H1 (cell line): ENCODE data around the gene HECTD3. TPM values are rescaled to one million over a fixed set of nuclear protein-coding genes. Genes with fewer than 3 reads are reported as not detected.

ENCODE experiments used
- CTCF ChIA-PET: fragments of 300-600 bp; sonication (Branson Sonifier 250); formaldehyde crosslinking; loops from one replicate; lab custom pipeline; 2021; ENCODE audit not compliant: partially characterized antibody; lab: Charles Lee
- POLR2A ChIA-PET: fragments of 300-600 bp; sonication (Branson Sonifier 250); formaldehyde crosslinking; loops from one replicate; lab custom pipeline; 2021; ENCODE audit warnings: inconsistent platforms; ENCODE audit not compliant: partially characterized antibody; lab: Charles Lee
- DNase-seq, 2 experiments: peaks; one replicate each; pipeline versions ENCODE4 v3.0.0 to v3.0.0-alpha.2; 2010 to 2022; ENCODE audit warnings: low spot score in 2 of 2, low read depth in 1 of 2, mixed read lengths in 1 of 2
- FAIRE-seq: peaks from 2 replicates; lab custom pipeline; 2011; peaks lifted over from hg19 to GRCh38; lab: Jason Lieb, UNC
- H2AFZ ChIP-seq: 2 replicates; pipeline ENCODE4 v1.8.1; 2012; ENCODE audit warnings: low read length, inconsistent platforms
- H2AK5ac ChIP-seq: 2 replicates; pipeline ENCODE4 v1.6.1; 2013; ENCODE audit warnings: low read depth, low read length
- H2BK120ac ChIP-seq: replicated peaks from 2 replicates; pipeline ENCODE3; 2013; ENCODE audit warnings: low read depth, low read length, inconsistent platforms
- H2BK12ac ChIP-seq: 2 replicates; pipeline ENCODE4 v1.6.1; 2013; ENCODE audit warnings: low read depth, low read length
- H2BK15ac ChIP-seq: 2 replicates; pipeline ENCODE4 v1.6.1; 2013; ENCODE audit warnings: low read length
- H2BK20ac ChIP-seq: 2 replicates; pipeline ENCODE4 v1.6.1; 2013; ENCODE audit warnings: low read length
- H2BK5ac ChIP-seq: 2 replicates; pipeline ENCODE4 v1.6.1; 2013; ENCODE audit warnings: low read depth, low read length
- H3K14ac ChIP-seq: 2 replicates; pipeline ENCODE4 v1.6.1; 2013; ENCODE audit warnings: inconsistent platforms; ENCODE audit not compliant: insufficient read length
- H3K18ac ChIP-seq: 2 replicates; pipeline ENCODE4 v1.6.1; 2013; ENCODE audit warnings: low read length; ENCODE audit errors: extremely low read depth
- H3K23ac ChIP-seq: 2 replicates; pipeline ENCODE4 v1.6.1; 2013; ENCODE audit warnings: inconsistent platforms; ENCODE audit not compliant: insufficient read length
- H3K23me2 ChIP-seq: 2 replicates; pipeline ENCODE4 v1.6.1; 2013; ENCODE audit warnings: low read depth, low read length
- H3K27ac ChIP-seq: 2 replicates; pipeline ENCODE4 v1.6.1; 2011; ENCODE audit warnings: low read depth, low read length, inconsistent platforms
- H3K27me3 ChIP-seq, 4 experiments: replicated peaks in 1 of 4; 1 replicate in 1 of 4; 2 replicates in 3 of 4; pipeline versions ENCODE4 v1.6.1 to v1.8.1; 2011 to 2013; ENCODE audit warnings: low read length in 3 of 4, mild to moderate bottlenecking in 3 of 4, inconsistent platforms in 2 of 4, mixed read lengths in 2 of 4, moderate library complexity in 1 of 4; ENCODE audit not compliant: control insufficient read depth in 3 of 4, insufficient read depth in 3 of 4; ENCODE audit errors: extremely low read depth in 1 of 4
- H3K36me3 ChIP-seq, 4 experiments: 2 replicates each; pipeline versions ENCODE4 v1.6.1 to v1.8.1; 2011 to 2013; ENCODE audit warnings: mild to moderate bottlenecking in 4 of 4, low read length in 3 of 4, moderate library complexity in 2 of 4, control low read depth in 1 of 4, inconsistent platforms in 1 of 4; ENCODE audit not compliant: insufficient read depth in 4 of 4, control insufficient read depth in 2 of 4
- H3K4ac ChIP-seq: replicated peaks from 2 replicates; pipeline ENCODE3; 2013; ENCODE audit warnings: low read length, low read depth, mixed read lengths, inconsistent platforms; ENCODE audit not compliant: insufficient read length
- H3K4me1 ChIP-seq, 4 experiments: replicated peaks in 1 of 4; 1 replicate in 1 of 4; 2 replicates in 3 of 4; pipeline versions ENCODE4 v1.6.1 to v1.8.1; 2011 to 2013; ENCODE audit warnings: low read length in 3 of 4, inconsistent platforms in 2 of 4, mixed read lengths in 1 of 4; ENCODE audit not compliant: insufficient read depth in 4 of 4, control insufficient read depth in 3 of 4
- H3K4me2 ChIP-seq, 2 experiments: 2 replicates each; pipeline versions ENCODE4 v1.6.1 to v1.8.1; 2011 to 2013; ENCODE audit warnings: low read depth in 2 of 2, low read length in 2 of 2, control low read depth in 1 of 2, inconsistent platforms in 1 of 2, mild to moderate bottlenecking in 1 of 2; ENCODE audit not compliant: insufficient read depth in 1 of 2
- H3K4me3 ChIP-seq, 4 experiments: fragments of 200-600, 300-600 bp in 1 of 4; sonication (generic), shearing (Covaris generic), sonication (Bioruptor Twin) in 1 of 4; 2 replicates each; pipeline versions ENCODE4 v1.5.1 to v1.8.1; 2011 to 2016; ENCODE audit warnings: low read length in 4 of 4, low read depth in 3 of 4, control low read depth in 2 of 4, inconsistent platforms in 2 of 4, mild to moderate bottlenecking in 2 of 4, mixed read lengths in 1 of 4, moderate library complexity in 1 of 4; ENCODE audit not compliant: insufficient read depth in 2 of 4; ENCODE audit errors: extremely low read depth in 1 of 4
- H3K56ac ChIP-seq: replicated peaks from 2 replicates; pipeline ENCODE3; 2013; ENCODE audit warnings: low read depth, mild to moderate bottlenecking, mixed read lengths, low read length, inconsistent platforms; ENCODE audit not compliant: insufficient read length
- H3K79me1 ChIP-seq: 2 replicates; pipeline ENCODE4 v1.6.1; 2013; ENCODE audit warnings: low read depth, low read length, control low read depth
- H3K79me2 ChIP-seq, 2 experiments: 2 replicates each; pipeline versions ENCODE4 v1.6.1 to v1.8.1; 2012 to 2013; ENCODE audit warnings: low read length in 2 of 2, mild to moderate bottlenecking in 2 of 2, inconsistent platforms in 1 of 2; ENCODE audit not compliant: insufficient read depth in 2 of 2, control insufficient read depth in 1 of 2
- H3K9ac ChIP-seq, 4 experiments: replicated peaks in 1 of 4; 1 replicate in 1 of 4; 2 replicates in 3 of 4; pipeline versions ENCODE4 v1.6.1 to v1.8.1; 2011 to 2013; ENCODE audit warnings: low read depth in 3 of 4, low read length in 3 of 4, control low read depth in 2 of 4, mild to moderate bottlenecking in 2 of 4, moderate library complexity in 2 of 4, inconsistent platforms in 1 of 4; ENCODE audit errors: extremely low read depth in 1 of 4
- H3K9me3 ChIP-seq, 2 experiments: 2 replicates each; pipeline versions ENCODE4 v1.6.1 to v1.8.1; 2012 to 2013; ENCODE audit warnings: mild to moderate bottlenecking in 2 of 2, moderate library complexity in 2 of 2, control low read depth in 1 of 2, inconsistent platforms in 1 of 2, low read depth in 1 of 2, low read length in 1 of 2, mixed read lengths in 1 of 2; ENCODE audit not compliant: insufficient read depth in 2 of 2
- H4K20me1 ChIP-seq, 2 experiments: replicated peaks in 1 of 2; 2 replicates each; pipeline versions ENCODE3 to v1.8.1; 2011 to 2013; ENCODE audit warnings: inconsistent platforms in 2 of 2, low read length in 2 of 2, mild to moderate bottlenecking in 1 of 2; ENCODE audit not compliant: insufficient read depth in 2 of 2, control insufficient read depth in 1 of 2
- H4K5ac ChIP-seq: 2 replicates; pipeline ENCODE4 v1.6.1; 2013; ENCODE audit warnings: low read length, low read depth, mixed read lengths, inconsistent platforms; ENCODE audit not compliant: insufficient read length
- H4K8ac ChIP-seq: 2 replicates; pipeline ENCODE4 v1.8.0; 2013; ENCODE audit warnings: mild to moderate bottlenecking, moderate library complexity, low read length, inconsistent platforms; ENCODE audit not compliant: insufficient read depth; ENCODE audit errors: extremely low read depth
- H4K91ac ChIP-seq: replicated peaks from 2 replicates; pipeline ENCODE3; 2013; ENCODE audit warnings: low read length, mixed read lengths, inconsistent platforms; ENCODE audit not compliant: insufficient read length
- CBX8 ChIP-seq: fragments of 300-800, 300-1000 bp; sonication (generic); IDR thresholded peaks from 2 replicates; pipeline ENCODE4 v1.7.1; 2016; ENCODE audit warnings: low read depth, low read length, borderline replicate concordance
- JUN ChIP-seq: IDR thresholded peaks from 2 replicates; pipeline ENCODE4 v1.6.1; 2011; ENCODE audit warnings: low read depth, mild to moderate bottlenecking, improper control_type of control experiment, low read length
- KDM1A ChIP-seq: fragments of 200-600, 300-600 bp; sonication (generic); IDR thresholded peaks from 2 replicates; pipeline ENCODE4 v1.7.1; 2016; ENCODE audit warnings: mild to moderate bottlenecking, low read length, borderline replicate concordance
- MAFK ChIP-seq: IDR thresholded peaks from 2 replicates; pipeline ENCODE4 v1.6.1; 2012; ENCODE audit warnings: low read depth, mild to moderate bottlenecking, improper control_type of control experiment, low read length
- RAD21 ChIP-seq, 2 experiments: IDR thresholded peaks in 1 of 2; conservative IDR thresholded peaks in 1 of 2; 2 replicates each; pipeline ENCODE4 v1.6.1; 2011; ENCODE audit warnings: low read depth in 2 of 2, low read length in 2 of 2, improper control_type of control experiment in 1 of 2, inconsistent platforms in 1 of 2, mild to moderate bottlenecking in 1 of 2, moderate library complexity in 1 of 2
- RBBP5 ChIP-seq: IDR thresholded peaks from 2 replicates; pipeline ENCODE4 v1.7.1; 2012; ENCODE audit warnings: low read depth, mild to moderate bottlenecking, inconsistent platforms, low read length, moderate library complexity, borderline replicate concordance
- SIN3A ChIP-seq, 2 experiments: IDR thresholded peaks in 1 of 2; conservative IDR thresholded peaks in 1 of 2; 2 replicates each; pipeline ENCODE4 v1.6.1; 2011 to 2012; ENCODE audit warnings: low read length in 2 of 2, improper control_type of control experiment in 1 of 2, low read depth in 1 of 2, mild to moderate bottlenecking in 1 of 2
- SIRT6 ChIP-seq: IDR thresholded peaks from one replicate; pipeline ENCODE4 v1.7.1; 2012; ENCODE audit warnings: low read length, inconsistent platforms
- SP4 ChIP-seq: IDR thresholded peaks from 2 replicates; pipeline ENCODE4 v1.6.1; 2012; ENCODE audit warnings: low read length, inconsistent platforms
- SRF ChIP-seq: IDR thresholded peaks from 2 replicates; pipeline ENCODE4 v1.6.1; 2011; ENCODE audit warnings: mild to moderate bottlenecking, low read depth, low read length, moderate library complexity
- TEAD4 ChIP-seq: IDR thresholded peaks from 2 replicates; pipeline ENCODE4 v1.6.1; 2012; ENCODE audit warnings: low read depth, low read length, inconsistent platforms, mixed read lengths
- WGBS, 2 experiments: shearing (Covaris generic) in 1 of 2; methylation state at CpG; one replicate each; pipeline versions ENCODE4 v1.1.6 to v1.1.7; 2013 to 2015; ENCODE audit warnings: low lambda C conversion rate in 2 of 2, mixed read lengths in 2 of 2, inconsistent platforms in 1 of 2, low coverage in 1 of 2, missing lambda C conversion rate in 1 of 2; ENCODE audit not compliant: insufficient replicate concordance in 2 of 2, insufficient coverage in 1 of 2, insufficient read length in 1 of 2; ENCODE audit errors: extremely low coverage in 1 of 2, missing lambda C conversion rate in 1 of 2; 5-methylcytosine and 5-hydroxymethylcytosine counted together
- polyA plus RNA-seq, 7 experiments: library from polyadenylated mRNA; depleted of rRNA in 3 of 7; stranded (reverse) in 5 of 7; unstranded in 2 of 7; fragments of >200 nt in 5 of 7; fragments of 200-250 nt in 2 of 7; gene quantifications; 1 replicate in 5 of 7; 2 replicates in 1 of 7; 4 replicates in 1 of 7; pipeline versions ENCODE4 v1.2.1 to v1.2.3, GENCODE V29; 2011 to 2013; ENCODE audit warnings: missing spikeins in 2 of 7, mixed read lengths in 2 of 7
- total RNA-seq: library from RNA; stranded (reverse); fragmentation: NEBNext Ultra II Directional; extraction: Animal tissue kit (Norgen Biotek cat#: 25700); gene quantifications from 2 replicates; pipeline ENCODE4 v1.2.1, GENCODE V29; 2021
- TF ChIP-seq, protein P1 (sequence below): IDR thresholded peaks from 2 replicates; pipeline ENCODE4 v1.6.1; 2012; ENCODE audit warnings: low read length, inconsistent platforms

Gene HECTD3
- total and polyA plus RNA-seq, 2 of the 8 experiments (the other 6 are each of a cell fraction or from before 2014, with no cell fraction given), result 32.9 to 52.7 TPM

DNA sequence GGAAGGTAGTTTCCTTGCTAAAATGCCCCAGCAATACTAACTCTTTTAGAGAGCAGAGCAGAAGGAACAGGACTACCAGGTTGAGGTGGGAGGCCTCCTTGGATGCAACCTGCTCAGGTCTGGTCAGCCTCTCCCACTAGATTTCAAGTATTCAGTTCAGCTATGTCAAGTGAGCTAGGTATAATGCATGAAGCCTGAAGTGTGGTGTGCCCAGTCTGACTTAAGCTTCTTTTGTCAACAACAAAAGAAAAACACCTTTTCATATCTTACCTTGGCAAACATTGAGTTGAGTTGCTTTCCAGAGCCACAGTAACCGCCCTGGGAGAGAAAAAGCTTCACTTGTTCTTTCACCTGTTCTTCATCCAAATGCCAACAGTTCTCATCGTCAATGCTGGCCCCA lies 48.7 kb upstream of the HECTD3 start:
- no peaks in the 10 kb centered on the region for H3K36me3 ChIP-seq
- ChIA-PET CTCF (interaction anchor here (0.6 to 1.0 kb wide), 2 partner anchors 25 to 46 kb away, joined by 3 to 7 read pairs; no protein-coding TSS in a partner anchor), POLR2A (no interaction called here)
- H3K4ac ChIP-seq, result no peak overlapping the region
- H4K91ac ChIP-seq, result no peak overlapping the region
- no peak overlapping the region for H3K18ac ChIP-seq
- H4K5ac ChIP-seq, result no peak overlapping the region
- H3K23me2 ChIP-seq, result no peaks in the 10 kb centered on the region
- H3K4me1 ChIP-seq, result peaks cover 0 to 2% (median 0%) of the 10 kb centered on the region in 4 experiments; a peak in 1 of 7 replicates
- no peaks in the 10 kb centered on the region for H3K27me3 ChIP-seq
- H3K9me3 ChIP-seq, result no peaks in the 10 kb centered on the region
- no peak overlapping the region for H2AFZ ChIP-seq
- no peak overlapping the region for H4K8ac ChIP-seq
- H3K14ac ChIP-seq, result no peak overlapping the region
- FAIRE-seq (no peak), DNase-seq (no peak)
- H2BK15ac ChIP-seq, result no peak overlapping the region
- H2BK12ac ChIP-seq, result no peak overlapping the region
- no peak overlapping the region for H3K23ac ChIP-seq
- no peak overlapping the region for H3K4me3 ChIP-seq
- H2AK5ac ChIP-seq, result no peak overlapping the region
- 78% methylated on average over 2 of the region's 2 CpGs; no CpG with 5 or more reads in 1 of the 2 experiments for WGBS, 2 experiments
- no peak overlapping the region for H3K9ac ChIP-seq
- H3K27ac ChIP-seq, result no peak overlapping the region
- no peak overlapping the region for H3K56ac ChIP-seq
- no peaks in the 10 kb centered on the region for H3K79me1 ChIP-seq
- no peaks in the 10 kb centered on the region for H4K20me1 ChIP-seq
- H2BK120ac ChIP-seq, result no peak overlapping the region
- H2BK5ac ChIP-seq, result no peak overlapping the region
- H3K4me2 ChIP-seq, result no peak overlapping the region
- H3K79me2 ChIP-seq, result no peaks in the 10 kb centered on the region
- H2BK20ac ChIP-seq, result no peak overlapping the region
- no peak for TF ChIP-seq SIN3A (conservative IDR thresholded peaks at IDR 0.05 in 1 of 2, IDR thresholded peaks at IDR 0.05 in 1 of 2; ENCODE audit: low read depth in 1 of 2, low read length in 2 of 2)
- TF ChIP-seq JUN, result no peak
- no peak for TF ChIP-seq RBBP5
- no peak for TF ChIP-seq TEAD4
- no peak for TF ChIP-seq RAD21 (IDR thresholded peaks at IDR 0.05 in 1 of 2, conservative IDR thresholded peaks at IDR 0.05 in 1 of 2; ENCODE audit: low read depth in 2 of 2, low read length in 2 of 2)
- no peak for TF ChIP-seq SIRT6
- TF ChIP-seq, protein P1, sequence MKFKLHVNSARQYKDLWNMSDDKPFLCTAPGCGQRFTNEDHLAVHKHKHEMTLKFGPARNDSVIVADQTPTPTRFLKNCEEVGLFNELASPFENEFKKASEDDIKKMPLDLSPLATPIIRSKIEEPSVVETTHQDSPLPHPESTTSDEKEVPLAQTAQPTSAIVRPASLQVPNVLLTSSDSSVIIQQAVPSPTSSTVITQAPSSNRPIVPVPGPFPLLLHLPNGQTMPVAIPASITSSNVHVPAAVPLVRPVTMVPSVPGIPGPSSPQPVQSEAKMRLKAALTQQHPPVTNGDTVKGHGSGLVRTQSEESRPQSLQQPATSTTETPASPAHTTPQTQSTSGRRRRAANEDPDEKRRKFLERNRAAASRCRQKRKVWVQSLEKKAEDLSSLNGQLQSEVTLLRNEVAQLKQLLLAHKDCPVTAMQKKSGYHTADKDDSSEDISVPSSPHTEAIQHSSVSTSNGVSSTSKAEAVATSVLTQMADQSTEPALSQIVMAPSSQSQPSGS, result no peak
- no peak for TF ChIP-seq SP4
- no peak for TF ChIP-seq CBX8
- no peak for TF ChIP-seq MAFK
- TF ChIP-seq KDM1A, result no peak
- no peak for TF ChIP-seq SRF
